Neural cell (in vitro differentiated cells): ENCODE data around the gene TSGA10IP. TPM values are rescaled to one million over a fixed set of nuclear protein-coding genes. Genes with fewer than 3 reads are reported as not detected.

Experiments used
- H2AFZ ChIP-seq: fragments of 200-600, 300-800 bp; sonication (generic), shearing (Covaris generic); 2 replicates; pipeline ENCODE4 v1.6.0; 2014; ENCODE audit warnings: low read depth, mild to moderate bottlenecking, antibody characterized with exemption, low read length, moderate library complexity
- H3F3A ChIP-seq: fragments of 200-600 bp; shearing (Covaris generic); 2 replicates; pipeline ENCODE4 v1.6.1; 2016; ENCODE audit warnings: mild to moderate bottlenecking, moderate library complexity, mixed read lengths, antibody characterized with exemption, low read length; ENCODE audit not compliant: insufficient read depth, poor library complexity, severe bottlenecking
- H3K27ac ChIP-seq: fragments of 200-600, 300-800 bp; sonication (generic), shearing (Covaris generic); 2 replicates; pipeline ENCODE4 v1.5.1; 2014; ENCODE audit warnings: mild to moderate bottlenecking, low read length, moderate library complexity
- H3K27me3 ChIP-seq: fragments of 300-800, 200-600 bp; sonication (generic), shearing (Covaris generic); 2 replicates; pipeline ENCODE4 v1.6.0; 2014; ENCODE audit warnings: mild to moderate bottlenecking, low read depth, low read length, moderate library complexity; ENCODE audit not compliant: insufficient read depth
- H3K36me3 ChIP-seq: fragments of 300-800, 200-600 bp; sonication (generic), shearing (Covaris generic); 2 replicates; pipeline ENCODE4 v1.5.1; 2014; ENCODE audit warnings: mild to moderate bottlenecking, antibody characterized with exemption, low read length, moderate library complexity; ENCODE audit not compliant: insufficient read depth
- H3K4me2 ChIP-seq: fragments of 300-800, 200-600 bp; sonication (generic), shearing (Covaris generic); 2 replicates; pipeline ENCODE4 v1.6.0; 2014; ENCODE audit warnings: mild to moderate bottlenecking, low read length
- H3K4me3 ChIP-seq: fragments of 300-800, 200-600 bp; sonication (generic), shearing (Covaris generic); 2 replicates; pipeline ENCODE4 v1.5.1; 2014; ENCODE audit warnings: mild to moderate bottlenecking, low read length, moderate library complexity
- H3K79me2 ChIP-seq: fragments of 200-600 bp; shearing (Covaris generic); replicated peaks from 2 replicates; pipeline ENCODE4 v1.6.0; 2014; ENCODE audit warnings: mild to moderate bottlenecking, low read length, moderate library complexity; ENCODE audit not compliant: insufficient read depth
- H3K9ac ChIP-seq: fragments of 300-800, 200-600 bp; sonication (generic), shearing (Covaris generic); 2 replicates; pipeline ENCODE4 v1.6.1; 2016; ENCODE audit warnings: mild to moderate bottlenecking, low read length, mixed read lengths
- H3K9me2 ChIP-seq: fragments of 200-600 bp; shearing (Covaris generic); 2 replicates; pipeline ENCODE4 v1.6.1; 2016; ENCODE audit warnings: mild to moderate bottlenecking, low read length, mixed read lengths; ENCODE audit not compliant: insufficient read depth
- H3K9me3 ChIP-seq: fragments of 200-600, 300-800 bp; sonication (generic), shearing (Covaris generic); 2 replicates; pipeline ENCODE4 v1.6.1; 2016; ENCODE audit warnings: mild to moderate bottlenecking, mixed run types, low read length, moderate library complexity, mixed read lengths
- H4K20me1 ChIP-seq: fragments of 200-600 bp; shearing (Covaris generic); 2 replicates; pipeline ENCODE4 v1.6.1; 2016; ENCODE audit warnings: mild to moderate bottlenecking, mixed run types; ENCODE audit not compliant: insufficient read depth
- CTCF ChIP-seq: fragments of 450-650 bp; IDR thresholded peaks from 2 replicates; pipeline ENCODE4 v1.5.1; 2014; ENCODE audit warnings: antibody characterized with exemption, mild to moderate bottlenecking, moderate library complexity; ENCODE audit not compliant: poor library complexity, severe bottlenecking
- EP300 ChIP-seq: fragments of 450-650 bp; conservative IDR thresholded peaks from 2 replicates; pipeline ENCODE4 v1.6.1; 2014; ENCODE audit warnings: antibody characterized with exemption, mild to moderate bottlenecking, moderate library complexity; ENCODE audit not compliant: poor library complexity, severe bottlenecking
- EZH2 ChIP-seq: fragments of 200-600, 300-800 bp; shearing (Covaris generic), sonication (generic); IDR thresholded peaks from 2 replicates; pipeline ENCODE4 v1.6.1; 2014; ENCODE audit warnings: antibody characterized with exemption, low read length, borderline replicate concordance, mild to moderate bottlenecking; ENCODE audit not compliant: insufficient read depth, poor library complexity, severe bottlenecking
- MXI1 ChIP-seq: fragments of 450-650 bp; conservative IDR thresholded peaks from 2 replicates; pipeline ENCODE4 v1.6.1; 2014; ENCODE audit warnings: antibody characterized with exemption, mild to moderate bottlenecking; ENCODE audit not compliant: poor library complexity, severe bottlenecking
- POLR2AphosphoS5 ChIP-seq: IDR thresholded peaks from 2 replicates; pipeline ENCODE4 v1.6.1; 2012
- RAD21 ChIP-seq: fragments of 450-650 bp; conservative IDR thresholded peaks from 2 replicates; pipeline ENCODE4 v1.6.1; 2014; ENCODE audit warnings: antibody characterized with exemption, mild to moderate bottlenecking, moderate library complexity
- SMC3 ChIP-seq: fragments of 450-650 bp; conservative IDR thresholded peaks from 2 replicates; pipeline ENCODE4 v1.6.1; 2014; ENCODE audit warnings: antibody characterized with exemption, mild to moderate bottlenecking, moderate library complexity; ENCODE audit not compliant: poor library complexity
- TAF1 ChIP-seq: IDR thresholded peaks from 2 replicates; pipeline ENCODE4 v1.6.1; 2012; ENCODE audit warnings: low read depth
- polyA plus RNA-seq: library from polyadenylated mRNA; depleted of rRNA; stranded (reverse); fragments of >200 nt; gene quantifications from 2 replicates; pipeline ENCODE4 v1.2.3, GENCODE V29; 2014
- TF ChIP-seq, protein P1 (sequence below): IDR thresholded peaks from 2 replicates; pipeline ENCODE4 v1.6.1; 2012; ENCODE audit warnings: borderline replicate concordance

Gene TSGA10IP
- polyA plus RNA-seq, 1 donor from 2014 or later: 0.53 TPM

DNA sequence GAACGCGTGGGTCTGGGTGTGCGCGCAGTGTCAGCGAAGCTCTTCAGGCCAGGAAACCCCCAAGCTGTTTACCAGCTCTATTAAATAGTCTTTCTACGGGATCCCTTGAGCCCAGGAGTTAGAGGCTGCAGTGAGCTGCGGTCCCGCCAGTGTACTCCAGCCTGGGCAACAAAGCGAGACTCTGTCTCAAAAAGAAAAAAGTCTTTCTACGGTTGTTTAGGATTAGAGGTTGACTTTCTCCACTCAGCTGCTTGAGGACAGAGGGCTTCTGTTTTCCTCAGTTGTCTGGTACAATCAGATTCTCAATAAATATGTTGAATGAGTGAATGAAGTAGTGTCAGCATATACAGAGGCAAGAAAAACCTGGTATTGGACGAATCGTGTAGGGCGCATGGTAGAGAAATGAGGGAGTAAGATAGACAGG lies 16.9 kb downstream of the TSGA10IP start:
- Histone ChIP-seq H3F3A (no peaks in the 10 kb centered on the region), H4K20me1 (no peaks in the 10 kb centered on the region), H3K9ac (peak overlapping the region; percentile 95), H3K36me3 (no peaks in the 10 kb centered on the region), H2AFZ (no peak overlapping the region), H3K27ac (peak overlapping the region; percentile 94), H3K27me3 (no peaks in the 10 kb centered on the region), H3K9me2 (no peaks in the 10 kb centered on the region), H3K79me2 (peaks cover 19% of the 10 kb centered on the region), H3K4me2 (peak overlapping the region; percentile 59), H3K4me3 (peak overlapping the region; percentile 97), H3K9me3 (no peaks in the 10 kb centered on the region)
- TF ChIP-seq TAF1 (no peak), EZH2 (no peak)
- TF ChIP-seq, protein P1, sequence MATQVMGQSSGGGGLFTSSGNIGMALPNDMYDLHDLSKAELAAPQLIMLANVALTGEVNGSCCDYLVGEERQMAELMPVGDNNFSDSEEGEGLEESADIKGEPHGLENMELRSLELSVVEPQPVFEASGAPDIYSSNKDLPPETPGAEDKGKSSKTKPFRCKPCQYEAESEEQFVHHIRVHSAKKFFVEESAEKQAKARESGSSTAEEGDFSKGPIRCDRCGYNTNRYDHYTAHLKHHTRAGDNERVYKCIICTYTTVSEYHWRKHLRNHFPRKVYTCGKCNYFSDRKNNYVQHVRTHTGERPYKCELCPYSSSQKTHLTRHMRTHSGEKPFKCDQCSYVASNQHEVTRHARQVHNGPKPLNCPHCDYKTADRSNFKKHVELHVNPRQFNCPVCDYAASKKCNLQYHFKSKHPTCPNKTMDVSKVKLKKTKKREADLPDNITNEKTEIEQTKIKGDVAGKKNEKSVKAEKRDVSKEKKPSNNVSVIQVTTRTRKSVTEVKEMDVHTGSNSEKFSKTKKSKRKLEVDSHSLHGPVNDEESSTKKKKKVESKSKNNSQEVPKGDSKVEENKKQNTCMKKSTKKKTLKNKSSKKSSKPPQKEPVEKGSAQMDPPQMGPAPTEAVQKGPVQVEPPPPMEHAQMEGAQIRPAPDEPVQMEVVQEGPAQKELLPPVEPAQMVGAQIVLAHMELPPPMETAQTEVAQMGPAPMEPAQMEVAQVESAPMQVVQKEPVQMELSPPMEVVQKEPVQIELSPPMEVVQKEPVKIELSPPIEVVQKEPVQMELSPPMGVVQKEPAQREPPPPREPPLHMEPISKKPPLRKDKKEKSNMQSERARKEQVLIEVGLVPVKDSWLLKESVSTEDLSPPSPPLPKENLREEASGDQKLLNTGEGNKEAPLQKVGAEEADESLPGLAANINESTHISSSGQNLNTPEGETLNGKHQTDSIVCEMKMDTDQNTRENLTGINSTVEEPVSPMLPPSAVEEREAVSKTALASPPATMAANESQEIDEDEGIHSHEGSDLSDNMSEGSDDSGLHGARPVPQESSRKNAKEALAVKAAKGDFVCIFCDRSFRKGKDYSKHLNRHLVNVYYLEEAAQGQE: no peak

DNA sequence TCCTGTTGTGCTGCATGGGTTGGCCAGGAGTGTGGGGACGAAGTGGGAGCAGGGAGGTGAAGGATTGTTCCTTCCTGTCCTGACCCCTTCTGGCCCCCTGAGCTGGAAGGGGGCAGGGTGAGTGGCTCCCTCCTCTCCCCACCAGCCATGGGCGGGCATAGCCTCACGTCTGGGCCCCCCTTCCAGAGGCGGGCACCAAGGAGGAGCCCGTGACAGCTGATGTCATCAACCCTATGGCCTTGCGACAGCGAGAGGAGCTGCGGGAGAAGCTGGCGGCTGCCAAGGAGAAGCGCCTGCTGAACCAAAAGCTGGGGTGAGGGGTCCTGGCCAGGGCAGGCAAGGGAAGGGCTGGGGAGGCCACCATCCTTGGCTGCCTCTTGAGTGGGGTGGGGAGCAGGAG lies 19.6 kb downstream of the TSGA10IP start:
- no peaks in the 10 kb centered on the region for H3K36me3 ChIP-seq
- H3K4me3 ChIP-seq: no peak overlapping the region
- H3K27ac ChIP-seq: no peak overlapping the region
- peaks cover 19% of the 10 kb centered on the region for H3K79me2 ChIP-seq
- H3K9me2 ChIP-seq: no peaks in the 10 kb centered on the region
- H4K20me1 ChIP-seq: no peaks in the 10 kb centered on the region
- no peak overlapping the region for H3K9ac ChIP-seq
- no peaks in the 10 kb centered on the region for H3K9me3 ChIP-seq
- TF ChIP-seq SMC3: no peak
- TF ChIP-seq CTCF: no peak
- no peak for TF ChIP-seq MXI1
- TF ChIP-seq, protein P1: no peak
- TF ChIP-seq POLR2AphosphoS5: no peak
- TF ChIP-seq RAD21: no peak
- no peak for TF ChIP-seq EZH2
- no peak for TF ChIP-seq TAF1
- no peak for TF ChIP-seq EP300
- no peaks in the 10 kb centered on the region for H3F3A ChIP-seq
- H2AFZ ChIP-seq: no peak overlapping the region
- no peak overlapping the region for H3K4me2 ChIP-seq
- no peaks in the 10 kb centered on the region for H3K27me3 ChIP-seq
